K562 (cell line): Measurements from ENCODE around the gene VEGFA. TPM values are rescaled to one million over a fixed set of nuclear protein-coding genes. Genes with fewer than 3 reads are reported as not detected.

ENCODE experiments used
- ARID2 ChIP-seq: fragments of 450-650 bp; IDR thresholded peaks from 2 replicates; pipeline ENCODE4 v1.6.1; 2017; ENCODE audit warnings: antibody characterized with exemption, mild to moderate bottlenecking
- FOXJ3 ChIP-seq: sonication (generic); formaldehyde crosslinking; IDR thresholded peaks from 2 replicates; pipeline ENCODE4 v1.4.0; 2020; ENCODE audit warnings: mild to moderate bottlenecking, missing genetic modification reagents
- KDM2B ChIP-seq: fragments of 250-450 bp; sonication (Bioruptor Pico); IDR thresholded peaks from 2 replicates; pipeline ENCODE4 v1.8.0; 2021; ENCODE audit warnings: mild to moderate bottlenecking, moderate library complexity
- KHSRP ChIP-seq: fragments of 450-650 bp; IDR thresholded peaks from 2 replicates; pipeline ENCODE4 v1.6.1; 2017
- MAZ ChIP-seq, 2 experiments: fragments of 450-650 bp in 1 of 2; sonication (generic) in 1 of 2; formaldehyde crosslinking; IDR thresholded peaks in 1 of 2; conservative IDR thresholded peaks in 1 of 2; 2 replicates each; pipeline versions ENCODE4 v1.4.0 to v1.5.0; 2020; ENCODE audit warnings: mild to moderate bottlenecking in 1 of 2, missing genetic modification reagents in 1 of 2
- RNF219 ChIP-seq: fragments of 250-450 bp; sonication (Bioruptor Pico); IDR thresholded peaks from 2 replicates; pipeline ENCODE4 v1.5.0; 2022; ENCODE audit warnings: mild to moderate bottlenecking
- RREB1 ChIP-seq: fragments of 250-450 bp; sonication (Bioruptor Pico); IDR thresholded peaks from 2 replicates; pipeline ENCODE4 v1.4.0; 2020
- TFAM ChIP-seq: fragments of 250-450 bp; sonication (Bioruptor Pico); conservative IDR thresholded peaks from 2 replicates; pipeline ENCODE4 v1.5.0; 2021; ENCODE audit warnings: mild to moderate bottlenecking, moderate library complexity
- ZC3H11A ChIP-seq: IDR thresholded peaks from 2 replicates; pipeline ENCODE4 v1.6.1; 2012; ENCODE audit warnings: low read depth, low read length, improper control_type of control experiment
- ZNF280B ChIP-seq: fragments of 250-450 bp; sonication (Bioruptor Pico); IDR thresholded peaks from 2 replicates; pipeline ENCODE4 v1.5.1; 2021; ENCODE audit warnings: mild to moderate bottlenecking
- ZNF282 ChIP-seq: sonication (generic); formaldehyde crosslinking; IDR thresholded peaks from 2 replicates; pipeline ENCODE4 v1.8.1; 2023; ENCODE audit warnings: missing genetic modification reagents
- ZNF780A ChIP-seq: fragments of 250-450 bp; sonication (Bioruptor Pico); IDR thresholded peaks from 2 replicates; pipeline ENCODE4 v1.5.0; 2021; ENCODE audit warnings: mild to moderate bottlenecking
- polyA plus RNA-seq, 8 experiments: library from polyadenylated mRNA; depleted of rRNA in 4 of 8; stranded (reverse) in 5 of 8; unstranded in 3 of 8; fragments of >200 nt; fragmentation: Nextera tagmentation in 2 of 8; fragmentation: Illumina TruSeq in 1 of 8; extraction: Ambion mirVana in 2 of 8; extraction: Trizol in 1 of 8; gene quantifications; 2 replicates each; pipeline versions ENCODE4 v1.2.1 to v1.2.3, GENCODE V29; 2011 to 2014; ENCODE audit warnings: inconsistent platforms in 1 of 8, missing spikeins in 1 of 8
- total RNA-seq, 7 experiments: library from RNA; depleted of rRNA in 6 of 7; stranded (reverse); fragments of >200 nt in 6 of 7; fragmentation: Illumina TruSeq in 2 of 7; extraction: Trizol in 2 of 7; gene quantifications; 2 replicates each; pipeline versions ENCODE4 v1.2.1 to v1.2.3, GENCODE V29; 2011 to 2021; ENCODE audit warnings: low replicate concordance in 1 of 7
- TF ChIP-seq, protein P1 (sequence below): fragments of 450-650 bp; IDR thresholded peaks from 2 replicates; pipeline ENCODE4 v1.6.1; 2018; ENCODE audit warnings: mild to moderate bottlenecking, low read depth; ENCODE audit not compliant: partially characterized antibody
- TF ChIP-seq, protein P2 (sequence below): fragments of 450-650 bp; IDR thresholded peaks from 2 replicates; pipeline ENCODE4 v1.6.1; 2016; ENCODE audit warnings: low read depth, mild to moderate bottlenecking, moderate library complexity

VEGFA gene
- total and polyA plus RNA-seq, 9 of the 15 experiments (the other 6 are each of a cell fraction or from before 2014, with no cell fraction given) = 14.0 to 271 (median 124) TPM

- no peak for TF ChIP-seq KDM2B (CRISPR knock-in tag)
- no peak for TF ChIP-seq RREB1 (CRISPR knock-in tag)
- TF ChIP-seq ZNF282 (CRISPR knock-in tag) = no peak
- no peak for TF ChIP-seq ZNF780A (CRISPR knock-in tag)
- TF ChIP-seq, protein P1, sequence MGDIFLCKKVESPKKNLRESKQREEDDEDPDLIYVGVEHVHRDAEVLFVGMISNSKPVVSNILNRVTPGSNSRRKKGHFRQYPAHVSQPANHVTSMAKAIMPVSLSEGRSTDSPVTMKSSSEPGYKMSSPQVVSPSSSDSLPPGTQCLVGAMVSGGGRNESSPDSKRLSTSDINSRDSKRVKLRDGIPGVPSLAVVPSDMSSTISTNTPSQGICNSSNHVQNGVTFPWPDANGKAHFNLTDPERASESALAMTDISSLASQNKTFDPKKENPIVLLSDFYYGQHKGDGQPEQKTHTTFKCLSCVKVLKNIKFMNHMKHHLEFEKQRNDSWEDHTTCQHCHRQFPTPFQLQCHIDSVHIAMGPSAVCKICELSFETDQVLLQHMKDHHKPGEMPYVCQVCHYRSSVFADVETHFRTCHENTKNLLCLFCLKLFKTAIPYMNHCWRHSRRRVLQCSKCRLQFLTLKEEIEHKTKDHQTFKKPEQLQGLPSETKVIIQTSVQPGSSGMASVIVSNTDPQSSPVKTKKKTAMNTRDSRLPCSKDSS = no peak
- no peak for TF ChIP-seq FOXJ3
- TF ChIP-seq ARID2 = 0 out of 2 replicates have a peak, but pooled peaks have one; percentile 22
- TF ChIP-seq MAZ (CRISPR knock-in tag; conservative IDR thresholded peaks at IDR 0.05 in 1 of 2, IDR thresholded peaks at IDR 0.05 in 1 of 2) = no peak
- no peak for TF ChIP-seq ZNF280B (CRISPR knock-in tag)
- TF ChIP-seq ZC3H11A = no peak
- TF ChIP-seq, protein P2, sequence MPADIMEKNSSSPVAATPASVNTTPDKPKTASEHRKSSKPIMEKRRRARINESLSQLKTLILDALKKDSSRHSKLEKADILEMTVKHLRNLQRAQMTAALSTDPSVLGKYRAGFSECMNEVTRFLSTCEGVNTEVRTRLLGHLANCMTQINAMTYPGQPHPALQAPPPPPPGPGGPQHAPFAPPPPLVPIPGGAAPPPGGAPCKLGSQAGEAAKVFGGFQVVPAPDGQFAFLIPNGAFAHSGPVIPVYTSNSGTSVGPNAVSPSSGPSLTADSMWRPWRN = no peak
- TF ChIP-seq KHSRP = no peak
- TF ChIP-seq TFAM (CRISPR knock-in tag) = no peak
- TF ChIP-seq RNF219 (CRISPR knock-in tag) = no peak
These were observed 29.7 kb downstream of the VEGFA start (continued) for GRCh38 chr6:43799551-43800297.
